A204.1 (cell line): ENCODE results near the gene SLC25A39.
A peak's percentile ranks its signal among the peaks of the same experiment; 100 is the strongest.
"Not testable (repeated sequence)": the region's sequence is repeated elsewhere in the genome, so short reads cannot be mapped to it uniquely, and the experiment has no call there.

Experiments used
- FAIRE-seq: peaks from 2 replicates; lab custom pipeline; 2012; peaks lifted over from hg19 to GRCh38; lab: Jason Lieb, UNC

The SLC25A39 gene

DNA sequence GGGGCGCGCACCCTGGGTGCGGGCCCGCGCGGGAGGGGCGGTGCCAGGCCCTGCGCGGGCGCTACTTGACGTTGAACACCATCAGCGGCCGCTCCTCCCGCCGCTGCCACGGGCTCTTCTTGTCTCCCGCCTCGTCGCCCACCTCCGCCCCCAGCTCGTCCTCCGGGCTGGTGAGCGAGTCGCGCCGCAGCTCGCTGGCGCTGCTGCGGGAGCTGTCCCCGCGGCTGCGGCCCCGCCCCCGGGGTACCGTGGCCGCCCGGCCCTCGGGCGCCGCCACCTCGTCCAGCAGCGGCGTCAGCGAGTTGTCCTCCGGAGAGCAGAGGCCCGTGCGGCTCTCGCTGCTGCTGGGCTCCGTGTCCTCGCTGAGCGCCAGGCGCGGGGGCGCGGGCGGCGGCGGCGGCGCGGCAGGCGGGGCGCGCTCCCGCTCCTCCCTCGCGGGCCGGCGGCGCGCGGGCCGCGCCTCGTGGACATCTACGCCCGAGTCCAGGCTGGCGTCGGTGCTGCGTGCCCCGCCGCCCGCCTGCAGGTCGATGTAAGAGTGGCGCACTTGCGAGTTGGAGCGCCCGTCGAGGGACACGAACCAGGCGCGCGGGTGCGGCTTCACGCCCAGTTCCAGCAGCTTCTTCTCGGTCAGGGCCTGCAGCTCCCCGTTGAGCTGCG, 29.2 kb upstream of the SLC25A39 start:
- no peak for FAIRE-seq

DNA sequence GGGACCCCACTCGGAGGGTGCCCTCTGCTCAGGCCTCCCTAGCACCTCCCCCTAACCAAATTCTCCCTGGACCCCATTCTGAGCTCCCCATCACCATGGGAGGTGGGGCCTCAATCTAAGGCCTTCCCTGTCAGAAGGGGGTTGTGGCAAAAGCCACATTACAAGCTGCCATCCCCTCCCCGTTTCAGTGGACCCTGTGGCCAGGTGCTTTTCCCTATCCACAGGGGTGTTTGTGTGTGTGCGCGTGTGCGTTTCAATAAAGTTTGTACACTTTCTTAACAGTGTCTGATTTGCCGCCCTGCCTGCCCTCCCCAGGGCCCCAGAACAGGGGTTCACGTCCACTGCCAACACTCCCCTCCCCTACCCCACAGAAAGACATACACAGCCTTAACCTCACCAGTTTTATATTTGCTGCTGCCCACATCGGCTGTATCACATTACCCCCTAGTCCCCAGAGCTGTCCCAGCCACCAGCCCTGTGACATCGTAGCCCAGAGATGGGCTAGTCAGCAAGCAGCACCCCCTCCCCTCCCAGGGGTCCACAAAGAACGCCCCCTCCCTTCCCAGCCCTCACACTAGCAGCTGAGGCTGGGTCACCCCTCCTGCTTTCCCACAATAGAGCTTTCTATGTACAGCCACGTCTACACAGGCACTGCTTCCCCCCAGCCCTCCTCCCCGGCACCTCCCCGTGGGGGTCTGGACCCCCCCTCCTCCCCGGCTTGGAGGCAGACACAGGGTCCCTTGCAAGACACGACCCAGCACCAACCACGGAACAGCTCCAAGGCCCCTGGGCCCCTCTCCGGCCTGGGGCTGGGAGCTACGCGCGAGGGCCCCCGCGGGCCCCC, 28.4 kb upstream of the SLC25A39 start:
- FAIRE-seq: no peak

DNA sequence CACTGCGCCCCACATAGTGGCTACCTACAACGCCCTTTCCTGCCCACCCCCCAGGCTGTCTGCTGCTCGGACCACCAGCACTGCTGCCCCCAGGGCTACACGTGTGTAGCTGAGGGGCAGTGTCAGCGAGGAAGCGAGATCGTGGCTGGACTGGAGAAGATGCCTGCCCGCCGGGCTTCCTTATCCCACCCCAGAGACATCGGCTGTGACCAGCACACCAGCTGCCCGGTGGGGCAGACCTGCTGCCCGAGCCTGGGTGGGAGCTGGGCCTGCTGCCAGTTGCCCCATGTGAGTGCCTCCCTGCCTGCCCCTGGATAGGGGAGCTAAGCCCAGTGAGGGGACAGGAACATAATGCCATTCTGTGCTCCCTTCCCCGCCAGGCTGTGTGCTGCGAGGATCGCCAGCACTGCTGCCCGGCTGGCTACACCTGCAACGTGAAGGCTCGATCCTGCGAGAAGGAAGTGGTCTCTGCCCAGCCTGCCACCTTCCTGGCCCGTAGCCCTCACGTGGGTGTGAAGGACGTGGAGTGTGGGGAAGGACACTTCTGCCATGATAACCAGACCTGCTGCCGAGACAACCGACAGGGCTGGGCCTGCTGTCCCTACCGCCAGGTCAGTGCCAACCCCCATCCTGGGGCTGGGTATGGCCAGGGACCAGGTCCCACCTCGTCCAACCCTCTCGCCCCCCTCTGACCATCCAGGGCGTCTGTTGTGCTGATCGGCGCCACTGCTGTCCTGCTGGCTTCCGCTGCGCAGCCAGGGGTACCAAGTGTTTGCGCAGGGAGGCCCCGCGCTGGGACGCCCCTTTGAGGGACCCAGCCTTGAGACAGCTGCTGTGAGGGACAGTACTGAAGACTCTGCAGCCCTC, 27.6 kb upstream of the SLC25A39 start:
- no peak for FAIRE-seq

DNA sequence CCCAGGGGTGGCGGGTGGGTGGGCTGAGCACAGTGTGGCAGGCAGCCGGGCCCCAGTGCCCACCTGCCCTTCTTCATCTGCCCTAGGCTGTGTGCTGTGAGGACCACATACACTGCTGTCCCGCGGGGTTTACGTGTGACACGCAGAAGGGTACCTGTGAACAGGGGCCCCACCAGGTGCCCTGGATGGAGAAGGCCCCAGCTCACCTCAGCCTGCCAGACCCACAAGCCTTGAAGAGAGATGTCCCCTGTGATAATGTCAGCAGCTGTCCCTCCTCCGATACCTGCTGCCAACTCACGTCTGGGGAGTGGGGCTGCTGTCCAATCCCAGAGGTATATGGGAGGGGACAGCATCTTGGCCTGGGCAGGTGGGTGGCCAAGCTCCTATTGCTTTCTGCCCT, 26.8 kb upstream of the SLC25A39 start:
- no peak for FAIRE-seq

DNA sequence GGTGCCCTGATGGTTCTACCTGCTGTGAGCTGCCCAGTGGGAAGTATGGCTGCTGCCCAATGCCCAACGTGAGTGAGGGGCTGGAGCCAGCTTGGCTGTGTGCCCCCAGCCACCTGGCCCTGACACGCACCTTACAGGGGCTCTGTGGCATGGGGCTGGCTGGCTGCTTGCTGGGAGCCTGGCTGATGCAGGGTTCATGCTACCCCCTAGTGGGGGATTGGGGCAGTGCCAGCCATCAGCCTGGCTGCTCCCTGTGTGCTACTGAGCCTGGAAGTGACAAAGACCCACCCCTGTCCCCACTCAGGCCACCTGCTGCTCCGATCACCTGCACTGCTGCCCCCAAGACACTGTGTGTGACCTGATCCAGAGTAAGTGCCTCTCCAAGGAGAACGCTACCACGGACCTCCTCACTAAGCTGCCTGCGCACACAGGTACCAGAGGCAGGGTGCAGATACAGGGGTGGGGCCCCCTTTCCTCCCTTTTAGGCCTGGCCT, 26.2 kb upstream of the SLC25A39 start:
- no peak for FAIRE-seq

DNA sequence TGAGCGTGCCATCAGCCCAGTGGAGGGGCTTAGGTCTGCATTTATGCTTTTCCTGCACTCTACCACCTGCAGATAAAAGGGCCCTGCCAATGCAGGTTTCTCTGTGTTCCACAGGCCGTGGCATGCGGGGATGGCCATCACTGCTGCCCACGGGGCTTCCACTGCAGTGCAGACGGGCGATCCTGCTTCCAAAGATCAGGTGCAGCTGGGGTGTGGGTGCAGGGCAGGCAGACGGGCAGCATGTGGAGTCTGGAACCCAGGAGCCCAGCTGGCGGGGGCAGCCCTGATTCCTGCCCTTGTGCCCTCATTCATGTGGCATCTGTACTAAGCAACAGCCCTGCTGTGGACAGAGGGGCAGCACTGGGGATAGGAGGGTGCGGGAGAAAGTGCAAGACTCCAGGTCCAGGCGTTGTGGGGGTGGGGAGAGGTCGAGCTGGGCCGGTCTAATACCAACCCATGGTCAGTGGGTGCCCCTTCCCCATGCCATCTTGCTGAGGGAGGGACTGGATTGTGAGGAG, 25.0 kb upstream of the SLC25A39 start:
- FAIRE-seq: no peak

DNA sequence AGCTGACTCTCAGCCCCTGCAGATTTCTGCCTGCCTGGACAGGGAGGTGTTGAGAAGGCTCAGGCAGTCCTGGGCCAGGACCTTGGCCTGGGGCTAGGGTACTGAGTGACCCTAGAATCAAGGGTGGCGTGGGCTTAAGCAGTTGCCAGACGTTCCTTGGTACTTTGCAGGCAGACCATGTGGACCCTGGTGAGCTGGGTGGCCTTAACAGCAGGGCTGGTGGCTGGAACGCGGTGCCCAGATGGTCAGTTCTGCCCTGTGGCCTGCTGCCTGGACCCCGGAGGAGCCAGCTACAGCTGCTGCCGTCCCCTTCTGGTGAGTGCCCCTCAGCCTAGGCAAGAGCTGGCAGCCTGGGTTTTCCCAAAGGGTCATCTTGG, 24.4 kb upstream of the SLC25A39 start:
- no peak for FAIRE-seq

DNA sequence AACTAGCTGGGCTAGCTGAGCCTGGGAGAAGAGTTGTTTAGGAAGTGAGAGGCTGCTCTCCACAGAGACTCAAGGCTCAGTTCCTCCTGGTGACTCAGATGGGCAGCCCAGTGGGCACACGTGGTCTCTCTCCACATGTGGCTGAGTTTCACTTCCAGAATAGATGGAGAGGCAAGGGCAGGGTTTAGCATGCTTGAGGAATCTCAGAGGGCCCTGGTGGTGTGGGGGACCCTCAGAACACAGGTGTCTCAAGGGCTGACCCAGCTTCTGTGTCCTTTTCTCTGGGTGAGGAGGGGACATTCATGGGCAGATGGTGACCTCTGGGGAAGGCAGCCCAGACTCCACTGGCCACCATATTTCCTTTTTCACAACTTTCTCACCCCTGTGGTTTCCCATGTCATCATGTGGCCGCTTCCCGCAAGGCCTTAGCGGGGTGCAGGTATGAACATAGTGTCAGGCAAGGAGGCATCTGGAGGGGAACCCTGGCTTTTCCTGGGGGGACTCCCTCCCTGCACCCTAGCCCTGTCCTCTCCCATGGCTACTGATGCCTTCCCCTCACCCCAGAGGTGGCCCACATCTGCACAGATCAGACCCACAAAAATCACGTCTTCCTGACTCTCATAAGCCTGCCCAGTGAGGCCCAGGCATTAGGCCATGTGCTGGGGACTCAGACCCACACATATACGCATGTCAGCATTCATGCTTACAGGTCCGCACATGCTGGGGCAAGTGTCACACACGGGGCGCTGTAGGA, 23.8 kb upstream of the SLC25A39 start:
- FAIRE-seq: no peak

DNA sequence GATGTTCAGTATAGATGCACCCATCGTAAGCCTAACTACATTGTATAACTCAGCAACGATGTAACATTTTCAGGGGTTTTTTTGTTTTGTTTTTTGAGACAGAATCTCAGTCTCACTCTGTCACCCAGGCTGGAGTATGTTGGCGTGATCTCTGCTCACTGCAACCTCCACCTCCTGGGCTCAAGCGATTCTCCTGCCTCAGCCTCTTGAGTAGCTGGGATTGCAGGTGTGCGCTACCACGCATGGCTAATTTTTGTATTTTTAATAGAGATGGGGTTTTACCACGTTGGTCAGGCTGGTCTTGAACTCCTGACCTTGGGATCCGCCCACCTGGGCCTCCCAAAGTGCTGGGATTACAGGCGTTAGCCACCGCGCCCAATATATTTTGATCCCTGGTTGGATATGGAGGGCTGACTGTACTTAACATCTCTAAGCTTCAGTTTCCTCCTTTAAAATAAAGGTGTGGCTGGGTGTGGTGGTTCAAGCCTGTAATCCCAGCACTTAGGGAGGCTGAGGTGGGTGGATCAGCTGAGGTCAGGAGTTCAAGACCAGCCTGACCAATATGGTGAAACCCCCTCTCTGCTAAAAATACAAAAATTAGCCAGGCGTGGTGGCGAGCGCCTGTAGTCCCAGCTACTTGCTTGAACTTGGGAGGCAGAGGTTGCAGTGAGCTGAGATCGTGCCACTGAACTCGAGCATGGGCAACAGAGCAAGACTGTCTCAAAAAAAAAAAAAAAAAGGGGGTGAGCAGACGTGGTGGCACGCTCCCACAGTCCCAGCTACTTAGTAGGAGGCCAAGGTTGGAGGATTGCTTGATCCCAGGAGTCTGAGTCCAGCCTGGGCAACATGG, 22.8 kb upstream of the SLC25A39 start:
- not testable (repeated sequence) for FAIRE-seq

DNA sequence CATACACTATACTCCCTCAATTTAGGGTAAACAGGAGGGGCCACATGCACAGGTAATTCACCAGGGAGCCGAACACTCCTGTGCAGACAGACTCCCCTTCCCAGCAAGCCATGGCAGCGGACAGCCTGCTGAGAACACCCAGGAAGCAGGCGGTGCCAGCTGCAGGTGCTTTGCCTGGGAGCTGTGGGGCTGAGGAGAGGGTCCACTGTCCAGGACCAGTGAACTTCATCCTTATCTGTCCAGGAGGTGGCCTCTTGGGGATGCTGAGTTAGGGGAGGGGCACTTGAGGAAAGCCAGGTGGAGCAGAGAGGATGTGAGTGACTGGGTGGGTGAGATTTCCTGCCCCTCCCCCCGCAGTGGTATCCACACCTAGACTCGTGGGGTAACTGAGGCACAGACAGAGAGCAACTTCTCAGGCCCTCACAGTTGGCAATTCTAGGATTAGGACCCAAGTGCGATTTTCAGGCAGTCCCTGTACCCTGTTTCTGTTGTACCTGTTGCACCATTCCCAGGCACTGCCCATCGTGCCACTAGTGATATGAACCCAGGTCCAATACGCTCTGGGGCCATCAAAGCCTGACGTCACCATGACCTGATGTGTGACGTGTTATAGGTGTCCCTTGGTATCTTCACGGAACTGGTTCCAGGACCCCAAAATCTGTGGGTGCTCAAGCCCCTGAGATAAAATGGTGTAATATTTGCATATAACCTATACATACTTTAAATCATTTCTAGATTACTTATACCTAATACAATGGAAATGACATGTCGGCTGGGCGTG, 21.6 kb upstream of the SLC25A39 start:
- FAIRE-seq: no peak

DNA sequence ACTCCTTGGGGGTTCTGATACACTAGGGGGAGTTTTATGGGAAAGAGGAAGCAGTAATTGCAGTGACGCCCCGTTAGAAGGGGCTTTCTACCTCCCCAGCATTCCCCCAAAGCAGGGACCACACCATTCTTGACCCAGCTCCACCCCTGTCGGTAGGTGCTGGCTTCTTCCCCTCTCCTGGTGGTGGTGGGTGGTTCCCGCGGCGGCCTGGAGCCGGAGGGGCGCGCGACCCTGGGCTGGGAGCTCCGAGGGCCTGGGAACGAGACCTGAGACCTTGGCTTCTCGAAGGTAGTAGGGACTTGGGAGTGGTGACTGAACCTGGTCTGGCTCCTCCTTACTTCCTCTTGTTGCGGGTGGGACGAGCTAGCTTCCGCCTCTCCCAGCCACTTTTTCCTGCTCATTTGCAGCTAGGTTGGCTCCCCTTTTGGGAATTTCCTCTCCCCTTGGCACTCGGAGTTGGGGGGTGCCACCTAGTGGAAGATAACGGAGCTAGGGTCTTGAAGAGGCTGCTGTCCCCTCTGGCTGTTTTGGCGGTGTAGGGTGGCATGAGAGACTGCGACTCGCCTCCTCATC, 20.9 kb upstream of the SLC25A39 start:
- FAIRE-seq: no peak

DNA sequence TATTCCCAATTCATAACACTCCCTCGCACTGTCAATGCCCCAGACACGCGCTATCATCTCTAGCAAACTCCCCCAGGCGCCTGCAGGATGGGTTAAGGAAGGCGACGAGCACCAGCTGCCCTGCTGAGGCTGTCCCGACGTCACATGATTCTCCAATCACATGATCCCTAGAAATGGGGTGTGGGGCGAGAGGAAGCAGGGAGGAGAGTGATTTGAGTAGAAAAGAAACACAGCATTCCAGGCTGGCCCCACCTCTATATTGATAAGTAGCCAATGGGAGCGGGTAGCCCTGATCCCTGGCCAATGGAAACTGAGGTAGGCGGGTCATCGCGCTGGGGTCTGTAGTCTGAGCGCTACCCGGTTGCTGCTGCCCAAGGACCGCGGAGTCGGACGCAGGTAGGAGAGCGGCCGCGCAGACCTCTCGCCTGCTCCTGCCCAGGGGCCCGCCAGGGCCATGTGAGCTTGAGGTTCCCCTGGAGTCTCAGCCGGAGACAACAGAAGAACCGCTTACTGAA, 20.4 kb upstream of the SLC25A39 start, which contains the start of gene GRN:
Gene GRN (plus strand): TSS at position 364 of the 515 bp plus-strand sequence. CDS start 3,863 bp downstream, outside the sequence.
- FAIRE-seq: peak; percentile 98

DNA sequence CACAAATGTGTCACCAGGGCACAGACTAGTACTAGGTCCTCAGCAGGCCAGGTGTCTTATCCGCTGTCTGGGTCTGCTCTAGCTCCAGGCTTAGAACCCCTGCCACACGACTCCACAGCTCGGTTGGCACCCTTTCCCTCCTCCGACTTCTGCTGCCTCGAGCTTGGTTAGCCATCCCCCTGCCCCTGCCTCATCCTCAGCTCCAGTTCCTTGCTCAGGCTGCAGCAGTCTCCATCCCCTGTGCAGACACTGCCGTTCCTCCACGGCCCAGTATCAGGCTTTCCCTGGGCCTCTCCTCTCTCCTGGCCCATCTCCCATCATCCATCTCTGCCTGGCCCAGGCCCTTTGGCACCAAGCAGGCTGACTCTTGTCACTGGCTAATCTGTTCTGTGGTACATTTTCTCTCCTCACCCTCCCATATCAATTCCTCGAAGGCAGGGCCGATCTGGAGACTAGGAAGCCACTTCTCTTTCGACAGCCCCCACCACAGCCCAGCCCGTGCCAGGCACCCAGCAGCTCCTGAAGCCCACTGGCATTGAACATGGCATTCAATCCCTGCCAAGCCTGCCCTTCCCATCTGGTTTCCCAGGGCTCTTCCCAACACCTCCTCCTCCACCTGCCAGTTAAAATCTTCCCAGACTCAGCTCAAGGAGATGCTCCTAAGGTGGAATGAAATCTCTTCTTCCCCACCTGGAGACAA, 19.0 kb upstream of the SLC25A39 start:
- no peak for FAIRE-seq

DNA sequence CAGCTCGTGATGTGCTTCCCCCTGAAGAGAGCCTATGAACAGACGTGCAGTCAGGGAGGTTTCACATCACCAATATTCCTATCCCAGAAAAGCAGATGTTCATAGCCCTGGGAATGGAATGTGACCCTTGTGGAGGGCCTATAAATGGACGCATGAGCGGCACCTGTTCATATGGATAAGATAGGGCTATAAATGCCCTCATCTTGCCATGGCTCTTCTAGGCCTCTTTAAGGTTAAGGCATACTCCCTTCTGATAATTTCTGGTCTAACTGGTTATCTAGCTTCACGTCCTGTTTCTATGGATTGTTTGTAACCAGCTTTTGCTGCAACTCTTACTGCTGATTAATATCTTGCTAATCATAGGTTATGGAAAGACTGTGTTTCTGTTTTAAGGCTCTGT, 15.9 kb upstream of the SLC25A39 start:
- not testable (repeated sequence) for FAIRE-seq

DNA sequence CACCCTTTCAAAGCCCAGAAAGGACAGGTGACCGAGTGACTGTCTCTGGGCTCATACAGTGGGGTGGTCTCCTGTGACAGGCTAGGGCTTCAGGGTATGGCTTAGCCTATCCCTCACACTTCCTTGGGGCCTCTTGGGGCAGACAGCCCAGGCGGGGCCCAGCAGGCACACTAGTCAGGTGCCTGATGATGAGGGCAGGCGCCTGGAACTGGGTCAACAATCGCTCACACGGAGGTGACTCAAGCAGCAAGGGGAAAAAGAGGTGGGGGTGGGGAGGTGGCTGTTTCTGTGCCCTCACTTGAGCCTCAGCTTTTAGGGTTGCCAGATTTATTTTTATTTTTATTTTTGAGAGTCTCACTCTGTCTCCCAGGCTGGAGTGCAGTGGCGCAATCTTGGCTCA, 14.1 kb upstream of the SLC25A39 start:
- no peak for FAIRE-seq

DNA sequence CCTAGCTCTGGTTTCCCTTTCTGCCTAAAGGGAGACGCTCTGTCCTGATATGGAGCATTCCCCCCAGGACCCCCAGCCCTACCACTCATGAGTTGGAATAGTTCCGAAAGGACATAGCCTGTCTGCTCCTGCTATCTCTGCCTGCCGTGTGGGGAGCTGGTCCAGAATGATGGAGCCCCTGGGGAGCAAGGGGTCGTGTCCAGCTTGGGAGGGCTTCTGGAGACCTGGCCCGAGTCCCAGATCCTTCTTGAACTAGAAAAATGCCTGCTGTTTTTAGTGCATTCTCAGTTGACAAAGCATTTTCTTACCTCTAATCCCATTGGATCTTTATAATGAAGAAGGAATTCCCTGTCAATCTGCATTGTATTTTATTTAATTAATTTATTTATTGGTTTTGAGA, 11.3 kb upstream of the SLC25A39 start:
- no peak for FAIRE-seq

DNA sequence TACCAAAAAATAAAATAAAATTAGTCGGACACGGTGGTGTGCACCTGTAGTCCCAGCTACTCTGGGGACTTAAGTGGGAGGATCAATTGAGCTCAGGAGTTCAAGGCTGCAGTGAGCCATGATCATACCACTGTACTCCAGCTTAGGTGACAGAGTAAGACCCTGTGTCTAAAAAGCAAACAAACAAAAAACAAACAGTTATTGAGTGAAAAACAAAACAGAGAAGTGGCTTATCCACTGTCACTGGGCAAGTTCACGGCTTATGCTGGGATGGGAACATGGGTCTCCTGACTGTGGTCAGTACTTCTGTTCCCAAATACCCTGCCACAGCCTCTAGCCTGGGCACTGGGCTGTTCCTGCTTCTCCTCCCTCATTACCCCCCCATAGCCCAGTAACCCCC, 10.9 kb upstream of the SLC25A39 start:
- no peak for FAIRE-seq

DNA sequence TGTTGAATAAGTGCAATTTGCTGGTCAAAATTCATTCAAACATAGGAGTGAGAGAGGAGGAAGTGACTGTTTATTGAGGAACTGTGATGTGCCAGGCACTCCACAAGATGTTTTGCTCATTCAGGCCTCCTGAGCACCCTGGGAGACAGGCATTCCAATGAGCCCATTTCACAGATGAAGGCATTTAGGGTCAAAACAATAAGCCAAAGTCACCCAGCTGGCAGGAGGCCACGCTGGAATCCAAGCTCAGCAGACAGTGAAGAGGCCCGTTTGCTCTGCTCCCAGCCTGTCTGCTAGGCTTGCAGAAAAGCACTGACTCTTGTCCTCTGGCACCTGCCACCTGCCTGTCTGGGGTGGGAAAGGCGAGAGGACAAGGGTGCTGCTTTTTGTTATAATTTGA, 10.1 kb upstream of the SLC25A39 start:
- no peak for FAIRE-seq

DNA sequence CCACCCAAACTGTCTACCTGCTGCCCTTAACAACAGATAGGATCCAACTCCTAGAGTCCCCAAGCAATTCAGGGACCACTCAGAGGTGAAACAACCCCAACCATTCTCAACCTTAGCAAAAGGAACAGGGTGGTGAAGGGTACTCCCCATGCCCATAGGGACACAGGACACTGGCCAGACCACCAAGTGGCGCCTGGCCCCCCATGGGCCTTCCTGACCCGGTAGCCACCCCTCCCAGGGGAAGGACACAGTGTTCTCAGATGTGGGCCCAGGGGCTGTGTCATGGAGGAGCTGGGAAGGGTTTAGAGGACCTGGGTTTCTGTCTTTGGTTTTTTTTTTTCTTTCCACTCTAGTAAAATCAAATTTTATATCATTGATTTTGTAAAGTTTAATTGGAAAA, 9.7 kb upstream of the SLC25A39 start:
- FAIRE-seq: no peak
